Activated T-helper 1 cell treated with anti-CD3 and anti-CD28 coated beads, Interleukin-2, amount 50 U/mL, for 16 hours (primary cell): ENCODE results near the gene ANO4.

Source experiments
- DNase-seq, 2 donors: peaks; one replicate each; pipeline ENCODE4 v3.0.0-alpha.2; 2020; ENCODE audit warnings: low read depth in 1 of 2, low spot score in 1 of 2

ANO4 gene

DNA sequence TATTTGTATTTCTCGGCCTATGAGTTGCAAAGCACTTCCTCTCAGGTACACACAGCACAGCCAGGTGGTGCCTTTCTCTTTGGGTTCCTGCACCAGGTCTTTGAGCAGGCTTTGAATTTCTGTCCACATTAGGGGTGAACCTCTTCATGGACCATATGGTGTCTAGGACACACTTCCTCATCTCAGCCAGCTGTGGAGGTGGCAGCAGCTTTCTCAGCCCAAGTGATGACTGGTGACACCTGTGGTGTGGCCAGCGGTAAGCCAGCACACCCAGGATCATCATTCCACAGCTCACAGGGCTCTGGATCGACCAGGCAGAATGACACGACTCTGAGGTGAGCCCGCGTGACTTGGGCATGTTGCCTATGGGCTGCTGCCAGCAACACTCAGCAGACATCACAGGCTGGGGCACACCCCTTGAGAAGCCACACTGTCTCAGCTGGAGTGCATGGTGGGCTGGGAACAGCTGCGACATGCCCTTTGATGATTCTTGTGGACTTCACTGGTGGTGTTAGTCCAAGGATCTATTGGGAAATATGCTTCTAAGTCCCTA lies 378.7 kb downstream of the ANO4 start:
- DNase-seq, result no peak

DNA sequence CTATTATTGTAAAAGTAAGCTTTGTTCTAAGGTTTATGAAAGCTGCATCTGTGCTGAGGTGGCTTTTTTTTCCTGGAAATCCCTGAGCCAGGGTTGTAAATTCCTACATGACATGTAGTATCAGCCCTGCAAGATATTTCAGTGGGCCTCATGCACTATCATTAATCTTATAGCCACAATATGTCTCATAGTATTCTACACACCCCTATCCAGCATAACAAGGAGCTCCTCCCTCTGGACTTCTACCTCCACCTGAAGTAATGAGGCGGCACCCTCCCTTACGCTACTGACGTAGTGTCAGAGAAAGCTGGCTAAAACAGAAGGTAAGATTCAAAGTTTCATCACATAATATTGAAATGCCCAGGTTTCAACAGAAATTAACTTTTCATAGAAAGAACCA lies 380.0 kb downstream of the ANO4 start:
- DNase-seq, result no peak
